Measurements from ENCODE around the gene ATL1. TPM values are rescaled to one million over a fixed set of nuclear protein-coding genes. Genes with fewer than 3 reads are reported as not detected.

The ATL1 gene
- total RNA-seq, result 34.6 TPM

GRCh38 chr14:50559990-50560930 lies at the start of gene ATL1:
Gene ATL1, plus strand, starts transcription at chr14:50560145. Its CDS starts 121 bp downstream, at chr14:50560266.

GRCh38 chr14:50532502-50533240 lies 27.3 kb upstream of the ATL1 start, which contains the start of gene MAP4K5:
Gene MAP4K5, minus strand, starts transcription at chr14:50532569. Its CDS starts 520 bp downstream, at chr14:50532049.

GRCh38 chr14:50667996-50668825 lies 108.3 kb downstream of the ATL1 start, which contains the start of gene SAV1:
Gene SAV1, minus strand, starts transcription at chr14:50668306. Its CDS starts 339 bp downstream, at chr14:50667967.

Other genes with a start within 250 kb of the ATL1 start
- 13.7 TPM for gene L2HGDH, start 247.9 kb upstream of the ATL1 start, total RNA-seq
- 16.4 TPM for gene DMAC2L, start 247.8 kb upstream of the ATL1 start, total RNA-seq
- 15.9 TPM for gene CDKL1, start 163.3 kb upstream of the ATL1 start, total RNA-seq
- 247 TPM for gene MAP4K5, start 27.6 kb upstream of the ATL1 start, total RNA-seq
- gene SAV1, start 108.2 kb downstream of the ATL1 start, total RNA-seq, result 52.7 TPM

All from camera-type eye (tissue), 1 donor.